Neural progenitor cell (in vitro differentiated cells): Measurements from ENCODE around the gene MAST2. TPM values are rescaled to one million over a fixed set of nuclear protein-coding genes. Genes with fewer than 3 reads are reported as not detected.

Experiments used
- DNase-seq: peaks from one replicate; pipeline ENCODE4 v3.0.0-alpha.2; 2016; ENCODE audit warnings: low spot score
- H2AFZ ChIP-seq: fragments of 200-600 bp; sonication (generic); replicated peaks from 2 replicates; pipeline ENCODE4 v1.6.1; 2016; ENCODE audit warnings: antibody characterized with exemption
- H3F3A ChIP-seq: fragments of 200-600 bp; sonication (generic); 2 replicates; pipeline ENCODE4 v1.6.1; 2016; ENCODE audit warnings: antibody characterized with exemption, low read depth
- H3K27ac ChIP-seq: fragments of 200-600 bp; sonication (generic); 2 replicates; pipeline ENCODE4 v1.5.1; 2016; ENCODE audit warnings: mild to moderate bottlenecking
- H3K27me3 ChIP-seq: fragments of 200-600 bp; sonication (generic); 2 replicates; pipeline ENCODE4 v1.6.1; 2016; ENCODE audit warnings: mild to moderate bottlenecking, moderate library complexity
- H3K36me3 ChIP-seq: fragments of 200-600 bp; sonication (generic); 2 replicates; pipeline ENCODE4 v1.5.1; 2016
- H3K4me1 ChIP-seq: fragments of 200-600 bp; sonication (generic); 2 replicates; pipeline ENCODE4 v1.6.1; 2016; ENCODE audit warnings: mixed run types
- H3K4me2 ChIP-seq: fragments of 200-600 bp; sonication (generic); 2 replicates; pipeline ENCODE4 v1.6.1; 2016
- H3K4me3 ChIP-seq: fragments of 200-600 bp; sonication (generic); 2 replicates; pipeline ENCODE4 v1.5.1; 2016
- H3K79me2 ChIP-seq: fragments of 200-600 bp; sonication (generic); 2 replicates; pipeline ENCODE4 v1.6.1; 2016; ENCODE audit warnings: low read depth
- H3K9ac ChIP-seq: fragments of 200-600 bp; sonication (generic); 2 replicates; pipeline ENCODE4 v1.6.1; 2016
- H3K9me3 ChIP-seq: fragments of 200-600 bp; sonication (generic); 2 replicates; pipeline ENCODE4 v1.5.1; 2016; ENCODE audit warnings: low read depth
- H4K20me1 ChIP-seq: fragments of 200-600 bp; sonication (generic); 2 replicates; pipeline ENCODE4 v1.6.1; 2016; ENCODE audit warnings: low read depth
- H3K27ac Mint-ChIP-seq: 3 replicates; pipeline ENCODE4 v1.8.0; 2021; ENCODE audit warnings: mixed read lengths
- H3K27me3 Mint-ChIP-seq: 2 replicates; pipeline ENCODE4 v1.8.0; 2022; ENCODE audit warnings: low read depth, mild to moderate bottlenecking, inconsistent platforms, moderate library complexity, mixed read lengths; ENCODE audit not compliant: insufficient read depth
- H3K36me3 Mint-ChIP-seq: 3 replicates; pipeline ENCODE4 v1.8.0; 2021; ENCODE audit warnings: mixed read lengths
- H3K4me1 Mint-ChIP-seq: 3 replicates; pipeline ENCODE4 v1.8.0; 2021; ENCODE audit warnings: mixed read lengths
- H3K4me3 Mint-ChIP-seq: 3 replicates; pipeline ENCODE4 v1.8.0; 2021; ENCODE audit warnings: mild to moderate bottlenecking, moderate library complexity, mixed read lengths
- H3K9me3 Mint-ChIP-seq: 3 replicates; pipeline ENCODE4 v1.8.0; 2020; ENCODE audit warnings: mixed read lengths
- CTCF ChIP-seq: fragments of 200-600 bp; sonication (generic); IDR thresholded peaks from 2 replicates; pipeline ENCODE4 v1.5.1; 2017; ENCODE audit warnings: antibody characterized with exemption, mild to moderate bottlenecking
- EZH2 ChIP-seq: fragments of 200-600 bp; sonication (generic); IDR thresholded peaks from 2 replicates; pipeline ENCODE4 v1.6.1; 2017; ENCODE audit warnings: antibody characterized with exemption, mild to moderate bottlenecking, moderate library complexity
- EZH2phosphoT487 ChIP-seq: fragments of 200-600 bp; sonication (generic); IDR thresholded peaks from 2 replicates; pipeline ENCODE4 v1.6.1; 2017; ENCODE audit warnings: antibody characterized with exemption
- total RNA-seq: library from RNA; depleted of rRNA; stranded (reverse); fragments of >200 nt; gene quantifications from 2 replicates; pipeline ENCODE4 v1.2.3, GENCODE V29; 2015; ENCODE audit warnings: low replicate concordance

Gene MAST2
- total RNA-seq, 1 donor from 2014 or later = 5.5 TPM

DNA sequence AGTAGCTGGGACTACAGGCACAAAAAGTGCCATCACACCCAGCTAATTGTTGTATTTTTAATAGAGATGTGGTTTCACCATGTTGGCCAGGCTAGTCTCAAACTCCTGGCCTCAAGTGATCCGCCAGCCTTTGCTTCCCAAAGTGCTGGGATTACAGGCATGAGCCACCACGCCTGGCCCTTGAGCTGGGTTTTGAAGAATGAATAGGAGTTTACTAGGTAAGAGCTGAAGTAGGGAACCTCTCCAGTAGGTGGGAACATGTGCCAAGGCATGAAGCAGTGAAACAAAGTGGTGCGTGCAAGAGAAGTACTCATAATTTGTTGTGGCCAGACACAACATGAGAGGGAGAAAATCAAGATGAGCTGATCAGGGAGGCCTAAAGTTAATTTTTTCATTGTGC lies 55.8 kb downstream of the MAST2 start:
- H3K4me1 Mint-ChIP-seq = peaks cover 15% of the 10 kb centered on the region
- Histone ChIP-seq H3K4me2 (no peak overlapping the region), H3K36me3 (no peaks in the 10 kb centered on the region), H3F3A (no peaks in the 10 kb centered on the region), H3K79me2 (peaks cover 6% of the 10 kb centered on the region), H3K27me3 (no peaks in the 10 kb centered on the region), H3K9ac (no peak overlapping the region), H3K27ac (no peak overlapping the region), H3K4me1 (no peaks in the 10 kb centered on the region), H4K20me1 (no peaks in the 10 kb centered on the region), H3K9me3 (no peaks in the 10 kb centered on the region), H2AFZ (no peak overlapping the region), H3K4me3 (no peak overlapping the region)
- no peak overlapping the region for H3K27ac Mint-ChIP-seq
- no peak overlapping the region for H3K4me3 Mint-ChIP-seq
- DNase-seq = no peak
- peaks cover 3% of the 10 kb centered on the region for H3K9me3 Mint-ChIP-seq
- TF ChIP-seq EZH2phosphoT487 = no peak
- no peak for TF ChIP-seq EZH2
- TF ChIP-seq CTCF = no peak
- H3K36me3 Mint-ChIP-seq = peaks cover 2% of the 10 kb centered on the region
- H3K27me3 Mint-ChIP-seq = peaks cover 4% of the 10 kb centered on the region

- no peak for DNase-seq
- Histone ChIP-seq H3K9ac (no peak overlapping the region), H3K36me3 (no peaks in the 10 kb centered on the region), H3F3A (no peaks in the 10 kb centered on the region), H3K79me2 (peaks cover 3% of the 10 kb centered on the region), H4K20me1 (no peaks in the 10 kb centered on the region), H3K4me2 (no peak overlapping the region), H3K27ac (no peak overlapping the region), H3K27me3 (no peaks in the 10 kb centered on the region), H3K9me3 (no peaks in the 10 kb centered on the region), H3K4me3 (no peak overlapping the region), H2AFZ (no peak overlapping the region), H3K4me1 (no peaks in the 10 kb centered on the region)
- Mint-ChIP-seq H3K27ac (no peak overlapping the region), H3K9me3 (peaks cover 3% of the 10 kb centered on the region), H3K36me3 (peaks cover 2% of the 10 kb centered on the region), H3K27me3 (peaks cover 4% of the 10 kb centered on the region), H3K4me1 (peaks cover 23% of the 10 kb centered on the region), H3K4me3 (no peak overlapping the region)
- TF ChIP-seq EZH2 (no peak), CTCF (no peak), EZH2phosphoT487 (no peak)
Measured at GRCh38 chr1:45862008-45862407, 58.6 kb downstream of the MAST2 start.

DNA sequence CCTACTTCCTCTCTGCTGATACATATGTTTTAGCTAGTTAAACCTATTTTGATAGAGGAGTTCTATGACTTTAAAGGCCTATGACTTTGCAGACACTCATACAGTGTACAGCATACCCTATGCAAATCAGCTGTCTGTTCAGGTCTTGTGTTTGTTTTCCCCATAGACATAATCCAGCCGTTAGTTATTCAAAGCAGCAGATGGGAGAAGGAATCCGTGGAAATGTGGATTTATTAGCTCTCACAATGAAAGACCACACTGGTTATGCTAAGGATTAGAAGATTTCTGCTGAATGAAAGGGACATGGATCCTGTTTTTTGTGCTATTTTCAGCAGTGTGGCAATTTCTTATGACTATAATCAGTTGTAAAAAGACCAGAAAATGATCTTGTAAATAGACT lies 59.8 kb downstream of the MAST2 start:
- TF ChIP-seq EZH2 = no peak
- no peak for TF ChIP-seq EZH2phosphoT487
- no peak for TF ChIP-seq CTCF
- no peaks in the 10 kb centered on the region for H3F3A ChIP-seq
- H3K9ac ChIP-seq = no peak overlapping the region
- no peak overlapping the region for H3K4me2 ChIP-seq
- H3K27me3 ChIP-seq = no peaks in the 10 kb centered on the region
- no peaks in the 10 kb centered on the region for H3K79me2 ChIP-seq
- no peaks in the 10 kb centered on the region for H3K9me3 Mint-ChIP-seq
- H3K4me1 ChIP-seq = no peaks in the 10 kb centered on the region
- no peaks in the 10 kb centered on the region for H3K36me3 ChIP-seq
- no peak overlapping the region for H3K27ac Mint-ChIP-seq
- no peak overlapping the region for H3K4me3 Mint-ChIP-seq
- H3K27me3 Mint-ChIP-seq = peaks cover 4% of the 10 kb centered on the region
- no peak overlapping the region for H3K4me3 ChIP-seq
- H2AFZ ChIP-seq = no peak overlapping the region
- no peaks in the 10 kb centered on the region for H3K9me3 ChIP-seq
- H3K27ac ChIP-seq = no peak overlapping the region
- peaks cover 23% of the 10 kb centered on the region for H3K4me1 Mint-ChIP-seq
- no peak for DNase-seq
- H3K36me3 Mint-ChIP-seq = peaks cover 2% of the 10 kb centered on the region
- H4K20me1 ChIP-seq = no peaks in the 10 kb centered on the region
